ENCODE results near the gene CSNK1G1.

DNA sequence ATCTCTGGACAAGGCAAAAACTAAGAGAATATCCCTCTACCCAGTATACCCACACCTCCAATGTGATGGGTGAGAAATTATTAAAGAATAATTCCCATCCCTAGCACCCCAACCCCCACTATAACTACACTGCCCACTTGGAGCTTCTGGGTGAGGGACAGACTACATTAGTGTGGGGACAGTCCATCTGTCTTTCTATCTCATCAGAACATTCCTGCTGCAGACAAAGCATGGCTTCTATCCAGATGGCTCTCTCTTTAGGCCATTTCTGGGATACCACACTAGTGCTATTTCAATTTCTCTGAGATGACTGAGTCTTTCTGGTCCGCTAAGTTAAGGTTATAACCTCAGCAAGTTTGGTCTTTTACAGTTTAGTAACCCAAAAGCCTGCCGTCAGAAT, 6.6 kb downstream of the CSNK1G1 start:
- TF ChIP-seq CTCF (conservative IDR thresholded peaks at IDR 0.05 in 1 of 2, IDR thresholded peaks at IDR 0.05 in 1 of 2; ENCODE audit: low read depth in 1 of 2, low read length in 2 of 2) (no peak), EZH2 (IDR thresholded peaks at IDR 0.05; ENCODE audit: low read length, missing control alignments) (no peak)
